Neuronal stem cell (in vitro differentiated cells): Measurements from ENCODE around the gene PRAMEF15.
"Not testable (repeated sequence)": the region's sequence is repeated elsewhere in the genome, so short reads cannot be mapped to it uniquely, and the experiment has no call there.

Source experiments
- DNase-seq: peaks from one replicate; pipeline ENCODE4 v3.0.0-alpha.2; 2013; ENCODE audit warnings: low spot score
- H2AFZ ChIP-seq: one replicate; pipeline ENCODE4 v1.6.1; 2013; ENCODE audit warnings: mild to moderate bottlenecking, low read length, inconsistent platforms
- H2AK5ac ChIP-seq: 2 replicates; pipeline ENCODE4 v1.6.1; 2013; ENCODE audit warnings: low read depth, mild to moderate bottlenecking, inconsistent platforms, low read length, moderate library complexity, mixed read lengths
- H2BK120ac ChIP-seq: 2 replicates; pipeline ENCODE4 v1.6.1; 2013; ENCODE audit warnings: low read depth, mild to moderate bottlenecking, inconsistent platforms, low read length, moderate library complexity, mixed read lengths
- H2BK12ac ChIP-seq: one replicate; pipeline ENCODE4 v1.6.1; 2013; ENCODE audit warnings: low read length, inconsistent platforms
- H2BK15ac ChIP-seq: 2 replicates; pipeline ENCODE4 v1.6.1; 2013; ENCODE audit warnings: mild to moderate bottlenecking, low read length, inconsistent platforms, mixed read lengths
- H2BK5ac ChIP-seq: one replicate; pipeline ENCODE4 v1.6.1; 2013; ENCODE audit warnings: inconsistent platforms, mild to moderate bottlenecking, low read length, moderate library complexity
- H3K14ac ChIP-seq: one replicate; pipeline ENCODE4 v1.6.1; 2013; ENCODE audit warnings: low read length, inconsistent platforms
- H3K18ac ChIP-seq: 2 replicates; pipeline ENCODE4 v1.6.1; 2013; ENCODE audit warnings: low read length, inconsistent platforms
- H3K23ac ChIP-seq: 2 replicates; pipeline ENCODE4 v1.6.1; 2013; ENCODE audit warnings: low read depth, mild to moderate bottlenecking, mixed read lengths, low read length, inconsistent platforms; ENCODE audit not compliant: poor library complexity
- H3K27ac ChIP-seq: replicated peaks from 3 replicates; pipeline ENCODE4 v1.5.1; 2013; ENCODE audit warnings: low read length, inconsistent platforms
- H3K27me3 ChIP-seq, 3 experiments: 2 replicates each; pipeline ENCODE4 v1.6.1; 2013; ENCODE audit warnings: low read length in 3 of 3, mild to moderate bottlenecking in 2 of 3, inconsistent platforms in 1 of 3, low read depth in 1 of 3, mixed read lengths in 1 of 3, moderate library complexity in 1 of 3; ENCODE audit not compliant: control insufficient read depth in 3 of 3, insufficient read depth in 3 of 3
- H3K36me3 ChIP-seq, 2 donors: replicated peaks in 1 of 2; 2 replicates each; pipeline ENCODE4 v1.6.1; 2013; ENCODE audit warnings: low read length in 2 of 2; ENCODE audit not compliant: control insufficient read depth in 2 of 2, insufficient read depth in 2 of 2
- H3K4ac ChIP-seq: 2 replicates; pipeline ENCODE4 v1.6.1; 2013; ENCODE audit warnings: inconsistent platforms, mild to moderate bottlenecking, low read length, moderate library complexity
- H3K4me1 ChIP-seq, 2 donors: 1 replicate in 1 of 2; 2 replicates in 1 of 2; pipeline ENCODE4 v1.6.1; 2013; ENCODE audit warnings: low read length in 2 of 2, low read depth in 1 of 2; ENCODE audit not compliant: control insufficient read depth in 2 of 2, insufficient read depth in 1 of 2
- H3K4me2 ChIP-seq: one replicate; pipeline ENCODE4 v1.6.1; 2013; ENCODE audit warnings: mild to moderate bottlenecking, low read length, inconsistent platforms; ENCODE audit not compliant: insufficient read depth, poor library complexity, severe bottlenecking
- H3K4me3 ChIP-seq, 2 donors: 2 replicates each; pipeline ENCODE4 v1.5.1; 2013; ENCODE audit warnings: low read length in 2 of 2, mild to moderate bottlenecking in 2 of 2, inconsistent platforms in 1 of 2, moderate library complexity in 1 of 2
- H3K79me1 ChIP-seq: one replicate; pipeline ENCODE4 v1.6.1; 2013; ENCODE audit warnings: low read depth, mild to moderate bottlenecking, inconsistent platforms, low read length, moderate library complexity
- H3K9ac ChIP-seq: one replicate; pipeline ENCODE4 v1.6.1; 2013; ENCODE audit warnings: mild to moderate bottlenecking, low read depth, low read length, inconsistent platforms; ENCODE audit not compliant: poor library complexity
- H3K9me3 ChIP-seq, 2 donors: replicated peaks in 1 of 2; 2 replicates each; pipeline versions ENCODE3 to v1.6.1; 2013; ENCODE audit warnings: low read length in 2 of 2, mild to moderate bottlenecking in 2 of 2, inconsistent platforms in 1 of 2, low read depth in 1 of 2, mixed read lengths in 1 of 2, moderate library complexity in 1 of 2; ENCODE audit not compliant: control insufficient read depth in 2 of 2, insufficient read depth in 1 of 2
- H4K8ac ChIP-seq: one replicate; pipeline ENCODE4 v1.6.1; 2013; ENCODE audit warnings: low read depth, mild to moderate bottlenecking, inconsistent platforms, low read length, moderate library complexity
- H4K91ac ChIP-seq: one replicate; pipeline ENCODE4 v1.6.1; 2013; ENCODE audit warnings: low read length, low read depth, mild to moderate bottlenecking, inconsistent platforms; ENCODE audit not compliant: poor library complexity
- WGBS, 2 donors: extraction: QIAGEN DNeasy Blood & Tissue Kit; methylation state at CpG; one replicate each; pipeline ENCODE4 v1.1.7; 2013; ENCODE audit warnings: missing lambda C conversion rate in 2 of 2, mixed read lengths in 1 of 2; ENCODE audit not compliant: insufficient read length in 2 of 2, insufficient replicate concordance in 1 of 2; ENCODE audit errors: extremely low coverage in 2 of 2; 5-methylcytosine and 5-hydroxymethylcytosine counted together

The PRAMEF15 gene

DNA sequence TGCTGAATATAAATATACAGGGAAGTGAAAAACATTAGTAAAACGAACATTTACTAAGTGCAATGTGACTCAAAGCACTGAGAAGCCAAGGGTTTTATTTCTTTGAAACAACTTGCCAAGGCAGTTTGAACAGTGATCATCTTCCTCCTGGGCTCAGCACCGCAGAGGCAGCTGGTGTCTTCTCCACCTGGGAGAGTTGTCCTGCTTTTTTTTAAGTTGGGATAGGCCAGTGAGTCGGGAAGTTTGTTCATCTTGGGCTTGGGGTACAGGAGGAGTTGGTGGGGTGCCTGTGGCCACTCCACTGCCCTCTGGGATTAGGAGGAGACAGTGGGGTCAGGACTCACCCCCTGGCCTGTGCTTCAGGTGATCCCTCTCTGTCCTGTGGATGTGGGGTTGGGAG, 26.4 kb upstream of the PRAMEF15 start:
- no CpG with 5 or more reads among the region's 3 CpGs for WGBS, 2 donors
- not testable (repeated sequence) for H3K9me3 ChIP-seq, H3K23ac ChIP-seq, H4K8ac ChIP-seq, H3K27ac ChIP-seq, H3K27me3 ChIP-seq, H3K36me3 ChIP-seq, H3K9ac ChIP-seq, H4K91ac ChIP-seq, H2BK5ac ChIP-seq, H2BK12ac ChIP-seq, H3K4me2 ChIP-seq, H2BK15ac ChIP-seq, H3K18ac ChIP-seq, H3K14ac ChIP-seq, H2AFZ ChIP-seq, H3K79me1 ChIP-seq, H2BK120ac ChIP-seq, H3K4me1 ChIP-seq, H3K4me3 ChIP-seq, DNase-seq, H3K4ac ChIP-seq, H2AK5ac ChIP-seq

DNA sequence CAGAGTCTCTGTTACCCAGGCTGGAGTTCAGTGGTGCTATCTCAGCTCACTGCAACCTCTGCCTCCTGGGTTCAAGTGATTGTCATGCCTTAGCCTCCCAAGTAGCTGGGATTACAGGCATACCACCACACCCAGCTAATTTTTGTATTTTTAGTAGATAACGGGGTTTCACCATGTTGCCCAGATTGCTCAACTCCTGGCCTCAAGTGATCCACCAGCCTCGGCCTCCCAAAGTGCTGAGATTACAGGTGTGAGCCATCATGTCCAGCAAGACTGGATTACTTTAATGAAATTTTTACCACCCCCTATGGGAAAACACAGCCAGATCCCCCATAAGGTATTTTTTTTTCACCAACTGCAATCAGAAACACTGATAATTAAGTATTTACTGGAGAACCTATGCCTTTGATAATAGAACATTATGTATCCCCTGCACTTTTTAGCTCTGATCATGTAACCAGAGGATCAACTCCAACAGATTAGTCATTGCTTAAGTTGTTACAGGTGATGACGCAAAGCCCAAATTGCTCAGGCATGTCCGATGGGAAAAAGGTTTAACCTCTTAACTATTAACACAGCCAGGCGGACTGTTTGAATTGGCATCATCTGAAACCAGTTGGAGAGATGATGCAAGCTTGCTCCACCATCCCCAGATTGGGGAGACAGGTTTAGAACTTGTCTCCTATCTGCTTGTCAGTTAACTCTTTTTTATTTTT, 18.0 kb upstream of the PRAMEF15 start:
- H2BK12ac ChIP-seq, H2BK120ac ChIP-seq, H3K18ac ChIP-seq, H3K27me3 ChIP-seq, H2AFZ ChIP-seq, H3K23ac ChIP-seq, H2BK5ac ChIP-seq, H3K4me1 ChIP-seq, H3K9me3 ChIP-seq, H3K9ac ChIP-seq, H3K14ac ChIP-seq, H2AK5ac ChIP-seq, H3K79me1 ChIP-seq, H3K4me3 ChIP-seq, H4K91ac ChIP-seq, H3K27ac ChIP-seq, H2BK15ac ChIP-seq, H3K4ac ChIP-seq, H3K36me3 ChIP-seq, H4K8ac ChIP-seq, DNase-seq, H3K4me2 ChIP-seq: not testable (repeated sequence)
- no CpG with 5 or more reads among the region's 5 CpGs for WGBS, 2 donors

DNA sequence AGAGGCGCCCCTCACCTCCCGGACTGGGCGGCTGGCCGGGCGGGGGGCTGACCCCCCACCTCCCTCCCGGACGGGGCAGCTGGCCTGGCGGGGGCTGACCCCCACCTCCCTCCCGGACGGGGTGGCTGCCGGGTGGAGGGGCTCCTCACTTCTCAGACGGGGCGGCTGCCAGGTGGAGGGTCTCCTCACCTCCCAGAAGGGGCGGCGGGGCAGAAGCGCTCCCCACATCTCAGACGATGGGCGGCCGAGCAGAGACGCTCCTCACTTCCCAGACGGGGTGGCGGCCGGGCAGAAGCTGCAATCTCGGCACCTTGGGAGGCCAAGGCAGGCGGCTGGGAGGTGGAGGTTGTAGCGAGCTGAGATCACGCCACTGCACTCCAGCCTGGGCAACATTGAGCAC, 16.7 kb upstream of the PRAMEF15 start:
- not testable (repeated sequence) for H3K18ac ChIP-seq, H3K4me1 ChIP-seq, H2BK15ac ChIP-seq, H2BK12ac ChIP-seq, DNase-seq, H2AK5ac ChIP-seq, H3K14ac ChIP-seq, H3K27me3 ChIP-seq, H3K4me2 ChIP-seq, H3K9me3 ChIP-seq, H4K91ac ChIP-seq, H3K4ac ChIP-seq, H2BK120ac ChIP-seq, H2BK5ac ChIP-seq, H4K8ac ChIP-seq, H3K27ac ChIP-seq, H3K23ac ChIP-seq, H3K4me3 ChIP-seq, H3K9ac ChIP-seq, H3K36me3 ChIP-seq, H3K79me1 ChIP-seq, H2AFZ ChIP-seq
- WGBS, 2 donors = no CpG with 5 or more reads among the region's 27 CpGs

DNA sequence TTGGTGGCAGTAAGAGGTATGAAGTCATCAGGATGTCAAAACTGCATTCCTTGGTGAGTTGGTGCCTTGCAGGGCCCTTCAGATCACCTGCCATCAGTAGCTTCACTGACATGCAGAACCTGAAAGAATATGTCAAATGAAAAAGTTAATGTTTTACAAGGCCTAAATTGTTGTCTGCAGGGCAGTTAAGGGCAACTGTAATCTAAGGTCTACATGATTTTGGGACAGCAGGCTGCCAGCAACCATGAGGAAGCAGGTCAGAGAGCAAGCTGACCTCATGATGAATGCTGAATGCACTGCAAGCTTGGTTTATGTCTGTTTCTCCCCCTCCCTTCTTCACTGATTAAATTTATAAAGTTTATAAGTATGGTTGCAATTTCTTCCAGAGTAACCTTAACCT, 13.2 kb upstream of the PRAMEF15 start:
- not testable (repeated sequence) for H3K9ac ChIP-seq, H3K27ac ChIP-seq, H3K4ac ChIP-seq, H4K8ac ChIP-seq, H2BK15ac ChIP-seq, DNase-seq, H2BK120ac ChIP-seq, H3K4me1 ChIP-seq, H3K27me3 ChIP-seq, H3K36me3 ChIP-seq, H3K4me2 ChIP-seq, H2AK5ac ChIP-seq, H3K18ac ChIP-seq, H2BK5ac ChIP-seq, H3K4me3 ChIP-seq, H3K23ac ChIP-seq, H2BK12ac ChIP-seq, H4K91ac ChIP-seq, H3K14ac ChIP-seq, H2AFZ ChIP-seq, H3K79me1 ChIP-seq, H3K9me3 ChIP-seq
